KOPT-K1 (cell line): ENCODE data around the gene ING1.
"Not testable (repeated sequence)": the region's sequence is repeated elsewhere in the genome, so short reads cannot be mapped to it uniquely, and the experiment has no call there.

Source experiments
- H3K27ac ChIP-seq: fragments of 200-600 bp; sonication (generic); 2 replicates; pipeline ENCODE4 v1.5.1; 2016; ENCODE audit warnings: antibody characterized with exemption, mild to moderate bottlenecking, low read depth, low read length; ENCODE audit not compliant: poor library complexity, severe bottlenecking
- H3K36me3 ChIP-seq: fragments of 200-600 bp; sonication (generic); 2 replicates; pipeline ENCODE4 v1.5.1; 2017; ENCODE audit warnings: antibody characterized with exemption, mild to moderate bottlenecking, low read length, moderate library complexity; ENCODE audit not compliant: insufficient read depth
- H3K9me3 ChIP-seq: fragments of 200-600 bp; sonication (generic); 2 replicates; pipeline ENCODE4 v1.5.1; 2017; ENCODE audit warnings: antibody characterized with exemption, low read length, mild to moderate bottlenecking; ENCODE audit not compliant: insufficient read depth, poor library complexity, severe bottlenecking

ING1 gene

DNA sequence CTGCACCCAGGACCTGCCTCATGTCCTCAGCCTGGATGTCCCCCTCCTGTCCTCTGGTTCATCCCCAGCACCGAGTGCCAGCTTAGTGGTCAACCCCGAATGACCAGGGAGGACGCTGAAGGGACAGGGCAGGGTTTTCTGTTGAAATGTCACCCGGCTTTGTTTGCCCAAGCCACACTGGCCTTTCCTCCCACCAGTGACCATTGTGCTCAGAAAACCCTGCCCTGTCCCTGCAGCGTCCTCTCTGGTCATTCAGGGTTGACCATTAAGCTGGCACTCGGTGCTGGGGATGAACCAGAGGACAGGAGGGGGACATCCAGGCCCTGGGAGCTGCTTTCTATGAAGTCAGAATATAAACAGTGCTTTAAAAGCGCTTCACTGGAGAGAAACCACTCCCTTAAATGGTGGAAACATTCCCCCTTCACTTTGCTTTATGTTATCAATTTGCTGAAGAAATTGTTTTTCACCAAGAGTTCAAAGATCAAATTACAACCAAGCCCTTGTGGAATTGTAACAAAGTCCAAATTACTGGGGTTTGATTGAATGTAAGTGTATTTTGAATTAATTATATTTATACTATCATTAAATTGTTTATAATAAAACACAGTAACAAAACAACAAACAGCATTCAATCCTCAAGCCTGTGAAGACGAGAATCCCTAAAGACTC is 29.0 kb upstream of the ING1 start:
- no peak overlapping the region for H3K27ac ChIP-seq
- no peaks in the 10 kb centered on the region for H3K9me3 ChIP-seq
- H3K36me3 ChIP-seq = peaks cover 98% of the 10 kb centered on the region

- no peaks in the 10 kb centered on the region for H3K9me3 ChIP-seq
- H3K27ac ChIP-seq = no peak overlapping the region
- H3K36me3 ChIP-seq = peaks cover 97% of the 10 kb centered on the region
These were observed 28.0 kb upstream of the ING1 start for GRCh38 chr13:110685305-110686020.

- Histone ChIP-seq H3K36me3 (peaks cover 92% of the 10 kb centered on the region), H3K27ac (no peak overlapping the region), H3K9me3 (no peaks in the 10 kb centered on the region)
These were observed 25.8 kb upstream of the ING1 start for GRCh38 chr13:110687736-110688135.

GRCh38 chr13:110689041-110689440 is 24.5 kb upstream of the ING1 start:
- peaks cover 92% of the 10 kb centered on the region for H3K36me3 ChIP-seq
- H3K9me3 ChIP-seq = no peaks in the 10 kb centered on the region
- H3K27ac ChIP-seq = no peak overlapping the region

DNA sequence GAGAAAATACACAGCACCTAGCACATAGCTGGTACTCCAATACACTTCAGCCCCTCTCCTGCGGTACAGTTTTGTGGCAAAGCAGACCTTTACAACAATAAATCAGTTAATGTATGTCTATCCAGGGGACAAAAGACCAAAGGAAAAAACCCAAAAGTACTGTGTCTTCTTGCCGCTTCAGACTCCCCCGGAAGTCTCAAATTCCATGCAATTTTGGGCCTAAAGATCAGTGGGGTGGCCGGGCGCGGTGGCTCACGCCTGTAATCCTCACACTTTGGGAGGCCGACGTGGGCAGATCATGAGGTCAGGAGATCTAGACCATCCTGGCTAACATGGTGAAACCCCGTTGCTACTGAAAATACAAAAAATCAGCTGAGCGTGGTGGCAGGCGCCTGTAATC is 23.8 kb upstream of the ING1 start:
- H3K9me3 ChIP-seq = no peaks in the 10 kb centered on the region
- H3K27ac ChIP-seq = no peak overlapping the region
- H3K36me3 ChIP-seq = peaks cover 92% of the 10 kb centered on the region

GRCh38 chr13:110690516-110690915 is 23.0 kb upstream of the ING1 start:
- H3K9me3 ChIP-seq = no peaks in the 10 kb centered on the region
- peaks cover 92% of the 10 kb centered on the region for H3K36me3 ChIP-seq
- H3K27ac ChIP-seq = no peak overlapping the region

DNA sequence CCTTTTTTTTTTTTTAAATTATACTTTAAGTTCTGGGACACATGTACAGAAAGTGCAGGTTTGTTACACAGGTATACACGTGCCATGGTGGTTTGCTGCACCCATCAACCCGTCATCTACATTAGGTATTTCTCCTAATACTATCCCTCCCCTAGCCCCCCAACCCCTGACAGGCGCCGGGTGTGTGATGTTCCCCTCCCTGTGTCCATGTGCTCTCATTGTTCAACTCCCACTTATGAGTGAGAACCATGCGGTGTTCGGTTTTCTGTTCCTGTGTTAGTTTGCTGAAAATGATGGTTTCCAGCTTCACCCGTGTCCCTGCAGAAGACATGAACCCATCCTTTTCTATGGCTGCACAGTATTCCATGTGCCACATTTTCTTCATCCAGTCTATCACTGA is 17.7 kb upstream of the ING1 start:
- H3K27ac ChIP-seq, H3K9me3 ChIP-seq: not testable (repeated sequence)
- peaks cover 92% of the 10 kb centered on the region for H3K36me3 ChIP-seq

GRCh38 chr13:110696776-110697175 is 16.7 kb upstream of the ING1 start:
- no peaks in the 10 kb centered on the region for H3K9me3 ChIP-seq
- no peak overlapping the region for H3K27ac ChIP-seq
- H3K36me3 ChIP-seq = peaks cover 92% of the 10 kb centered on the region

GRCh38 chr13:110697842-110698241 is 15.7 kb upstream of the ING1 start:
- Histone ChIP-seq H3K36me3 (peaks cover 98% of the 10 kb centered on the region), H3K9me3 (no peaks in the 10 kb centered on the region), H3K27ac (no peak overlapping the region)

DNA sequence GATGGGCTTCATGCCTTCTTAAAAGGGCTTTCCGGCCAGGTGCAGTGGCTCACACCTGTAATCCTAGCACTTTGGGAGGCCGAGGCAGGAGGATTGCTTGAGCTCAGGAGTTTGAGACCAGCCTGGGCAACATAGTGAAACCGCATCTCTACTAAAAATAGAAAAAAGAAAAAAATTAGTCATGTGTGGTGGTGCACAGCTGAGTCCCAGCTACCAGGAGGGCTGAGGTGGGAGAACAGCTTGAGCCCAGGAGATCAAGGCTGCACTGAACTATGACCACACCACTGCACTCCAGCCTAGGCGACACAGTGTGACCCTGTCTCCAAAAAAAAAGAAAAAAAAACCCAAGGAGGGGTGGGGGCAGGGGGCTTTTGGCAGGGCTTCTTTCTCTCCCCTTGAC is 14.8 kb upstream of the ING1 start:
- Histone ChIP-seq H3K27ac (no peak overlapping the region), H3K36me3 (peaks cover 98% of the 10 kb centered on the region), H3K9me3 (no peaks in the 10 kb centered on the region)

GRCh38 chr13:110699148-110700145 is 14.1 kb upstream of the ING1 start:
- Histone ChIP-seq H3K9me3 (no peaks in the 10 kb centered on the region), H3K27ac (no peak overlapping the region), H3K36me3 (peaks cover 95% of the 10 kb centered on the region)

- Histone ChIP-seq H3K9me3 (no peaks in the 10 kb centered on the region), H3K27ac (no peak overlapping the region), H3K36me3 (peaks cover 88% of the 10 kb centered on the region)
These were observed 13.3 kb upstream of the ING1 start for GRCh38 chr13:110700186-110700585.

GRCh38 chr13:110700641-110701040 is 12.9 kb upstream of the ING1 start:
- no peak overlapping the region for H3K27ac ChIP-seq
- no peaks in the 10 kb centered on the region for H3K9me3 ChIP-seq
- peaks cover 85% of the 10 kb centered on the region for H3K36me3 ChIP-seq

DNA sequence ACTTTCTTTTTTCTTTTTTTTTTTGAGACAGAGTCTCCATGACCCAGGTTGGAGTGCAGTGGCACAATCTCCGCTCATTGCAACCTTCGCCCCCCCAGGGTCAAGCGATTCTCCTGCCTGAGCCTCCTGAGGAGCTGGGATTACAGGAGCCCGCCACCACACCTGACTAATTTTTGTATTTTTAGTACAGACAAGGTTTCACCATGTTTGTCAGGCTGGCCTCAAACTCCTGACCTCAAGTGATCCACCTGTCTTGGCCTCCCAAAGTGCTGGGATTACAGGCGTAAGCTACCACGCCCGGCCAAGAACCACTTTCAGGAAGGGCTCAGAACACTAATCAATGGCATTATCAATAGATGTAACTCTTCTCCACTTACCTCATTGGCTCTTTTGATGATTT is 12.4 kb upstream of the ING1 start:
- not testable (repeated sequence) for H3K27ac ChIP-seq, H3K9me3 ChIP-seq
- H3K36me3 ChIP-seq = peaks cover 81% of the 10 kb centered on the region

GRCh38 chr13:110702089-110702488 is 11.4 kb upstream of the ING1 start:
- Histone ChIP-seq H3K36me3 (peaks cover 70% of the 10 kb centered on the region), H3K27ac (no peak overlapping the region), H3K9me3 (no peaks in the 10 kb centered on the region)
